A673 (cell line): ENCODE data around the gene YEATS2. TPM values are rescaled to one million over a fixed set of nuclear protein-coding genes. Genes with fewer than 3 reads are reported as not detected.

Experiments
- BruUV-seq: library from RNA; stranded (reverse); fragments of 400-500 nt; replicated peaks from 2 replicates; lab custom pipeline; 2021; lab: Mats Ljungman, UMichigan
- CTCF ChIA-PET: fragments of 300-600 bp; sonication (Branson Sonifier 250); formaldehyde crosslinking; loops from one replicate; lab custom pipeline; 2022; ENCODE audit warnings: antibody characterized with exemption; lab: Charles Lee
- POLR2A ChIA-PET: fragments of 300-600 bp; sonication (Branson Sonifier 250); formaldehyde crosslinking; loops from one replicate; lab custom pipeline; 2022; ENCODE audit warnings: antibody characterized with exemption; ENCODE audit not compliant: low non-redundant PET; lab: Charles Lee
- DNase-seq: peaks from one replicate; pipeline ENCODE4 v3.0.0-alpha.2; 2015; ENCODE audit warnings: low spot score
- H3K27ac ChIP-seq: fragments of 200-600 bp; sonication (generic); 2 replicates; pipeline ENCODE4 v1.5.1; 2016; ENCODE audit warnings: mixed run types, low read depth, mild to moderate bottlenecking, mixed read lengths, antibody characterized with exemption, low read length; ENCODE audit not compliant: poor library complexity, severe bottlenecking
- H3K27me3 ChIP-seq: fragments of 200-600 bp; sonication (generic); replicated peaks from 2 replicates; pipeline ENCODE4 v1.6.1; 2017; ENCODE audit warnings: mixed run types, low read depth, mild to moderate bottlenecking, mixed read lengths, antibody characterized with exemption, low read length; ENCODE audit not compliant: insufficient read depth, poor library complexity
- H3K36me3 ChIP-seq: fragments of 200-600 bp; sonication (generic); 2 replicates; pipeline ENCODE4 v1.6.1; 2016; ENCODE audit warnings: mixed run types, mild to moderate bottlenecking, mixed read lengths, antibody characterized with exemption, low read length; ENCODE audit not compliant: insufficient read depth, poor library complexity, severe bottlenecking
- H3K4me1 ChIP-seq: fragments of 200-600 bp; sonication (generic); 2 replicates; pipeline ENCODE4 v1.6.1; 2017; ENCODE audit warnings: mixed run types, mild to moderate bottlenecking, mixed read lengths, antibody characterized with exemption, low read length; ENCODE audit not compliant: insufficient read depth, poor library complexity, severe bottlenecking
- H3K4me3 ChIP-seq: fragments of 200-600 bp; sonication (generic); 2 replicates; pipeline ENCODE4 v1.5.1; 2016; ENCODE audit warnings: low read depth, mixed run types, mild to moderate bottlenecking, mixed read lengths, low read length; ENCODE audit not compliant: poor library complexity, severe bottlenecking
- H3K9me3 ChIP-seq: fragments of 200-600 bp; sonication (generic); 2 replicates; pipeline ENCODE4 v1.6.1; 2016; ENCODE audit warnings: mixed run types, low read depth, mild to moderate bottlenecking, mixed read lengths, antibody characterized with exemption, low read length; ENCODE audit not compliant: poor library complexity, severe bottlenecking
- EZH2 ChIP-seq: fragments of 200-600 bp; sonication (generic); IDR thresholded peaks from 2 replicates; pipeline ENCODE4 v1.6.1; 2017; ENCODE audit warnings: borderline replicate concordance, low read depth, mild to moderate bottlenecking, mixed read lengths, antibody characterized with exemption, low read length; ENCODE audit not compliant: poor library complexity, severe bottlenecking
- intact Hi-C: fragments of 100-400 bp; cut with micrococcal nuclease; formaldehyde crosslinking; loops from one replicate; pipeline ENCODE4 v1.10.0; 2022; ENCODE audit not compliant: unreplicated experiment
- total RNA-seq: library from RNA; stranded (reverse); gene quantifications from 2 replicates; pipeline ENCODE4 v1.2.3, GENCODE V29; 2021
- TF ChIP-seq, protein P1 (sequence below): fragments of 300-800, 200-600 bp; sonication (generic); conservative IDR thresholded peaks from 2 replicates; pipeline ENCODE4 v1.5.1; 2017; ENCODE audit warnings: low read depth, mild to moderate bottlenecking, antibody characterized with exemption, low read length, moderate library complexity, mixed read lengths

The YEATS2 gene
- total RNA-seq, 1 experiment from 2014 or later, result 40.7 TPM

DNA sequence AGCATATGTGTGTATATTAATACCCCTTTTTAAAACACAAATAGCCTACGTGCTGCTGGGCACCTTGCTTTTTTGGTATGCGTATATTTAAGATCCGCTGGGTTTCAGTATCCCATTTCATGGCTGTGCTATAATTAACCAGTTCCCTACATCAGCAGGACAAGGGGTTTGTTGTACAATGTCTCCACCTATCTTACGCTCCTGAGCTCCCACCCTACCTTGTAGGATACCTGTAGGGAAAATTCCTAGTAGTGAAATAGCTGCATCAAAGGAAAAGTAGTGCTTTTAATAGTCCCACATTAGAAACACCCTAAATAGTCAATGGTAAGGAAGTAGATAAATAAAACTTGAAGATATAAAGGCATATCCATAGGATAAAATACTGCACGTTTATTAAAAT lies 126.4 kb downstream of the YEATS2 start:
- TF ChIP-seq EZH2, result no peak
- TF ChIP-seq, protein P1, sequence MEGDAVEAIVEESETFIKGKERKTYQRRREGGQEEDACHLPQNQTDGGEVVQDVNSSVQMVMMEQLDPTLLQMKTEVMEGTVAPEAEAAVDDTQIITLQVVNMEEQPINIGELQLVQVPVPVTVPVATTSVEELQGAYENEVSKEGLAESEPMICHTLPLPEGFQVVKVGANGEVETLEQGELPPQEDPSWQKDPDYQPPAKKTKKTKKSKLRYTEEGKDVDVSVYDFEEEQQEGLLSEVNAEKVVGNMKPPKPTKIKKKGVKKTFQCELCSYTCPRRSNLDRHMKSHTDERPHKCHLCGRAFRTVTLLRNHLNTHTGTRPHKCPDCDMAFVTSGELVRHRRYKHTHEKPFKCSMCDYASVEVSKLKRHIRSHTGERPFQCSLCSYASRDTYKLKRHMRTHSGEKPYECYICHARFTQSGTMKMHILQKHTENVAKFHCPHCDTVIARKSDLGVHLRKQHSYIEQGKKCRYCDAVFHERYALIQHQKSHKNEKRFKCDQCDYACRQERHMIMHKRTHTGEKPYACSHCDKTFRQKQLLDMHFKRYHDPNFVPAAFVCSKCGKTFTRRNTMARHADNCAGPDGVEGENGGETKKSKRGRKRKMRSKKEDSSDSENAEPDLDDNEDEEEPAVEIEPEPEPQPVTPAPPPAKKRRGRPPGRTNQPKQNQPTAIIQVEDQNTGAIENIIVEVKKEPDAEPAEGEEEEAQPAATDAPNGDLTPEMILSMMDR, result 0 out of 2 replicates have a peak, but pooled peaks have one; percentile 18
- ChIA-PET CTCF (interaction anchor here (1.7 kb wide), 1 partner anchor 61 kb away, joined by 6 read pairs; the partner anchor contains the start of gene PARL), POLR2A (no interaction called here)
- intact Hi-C loops, result no loop called here
- H3K4me3 ChIP-seq, result peak overlapping the region; percentile 75
- H3K9me3 ChIP-seq, result no peaks in the 10 kb centered on the region
- H3K36me3 ChIP-seq, result no peaks in the 10 kb centered on the region
- H3K4me1 ChIP-seq, result no peaks in the 10 kb centered on the region
- H3K27ac ChIP-seq, result no peak overlapping the region
- no peaks in the 10 kb centered on the region for H3K27me3 ChIP-seq
- no peak for DNase-seq
- no TSS peak for BruUV-seq

DNA sequence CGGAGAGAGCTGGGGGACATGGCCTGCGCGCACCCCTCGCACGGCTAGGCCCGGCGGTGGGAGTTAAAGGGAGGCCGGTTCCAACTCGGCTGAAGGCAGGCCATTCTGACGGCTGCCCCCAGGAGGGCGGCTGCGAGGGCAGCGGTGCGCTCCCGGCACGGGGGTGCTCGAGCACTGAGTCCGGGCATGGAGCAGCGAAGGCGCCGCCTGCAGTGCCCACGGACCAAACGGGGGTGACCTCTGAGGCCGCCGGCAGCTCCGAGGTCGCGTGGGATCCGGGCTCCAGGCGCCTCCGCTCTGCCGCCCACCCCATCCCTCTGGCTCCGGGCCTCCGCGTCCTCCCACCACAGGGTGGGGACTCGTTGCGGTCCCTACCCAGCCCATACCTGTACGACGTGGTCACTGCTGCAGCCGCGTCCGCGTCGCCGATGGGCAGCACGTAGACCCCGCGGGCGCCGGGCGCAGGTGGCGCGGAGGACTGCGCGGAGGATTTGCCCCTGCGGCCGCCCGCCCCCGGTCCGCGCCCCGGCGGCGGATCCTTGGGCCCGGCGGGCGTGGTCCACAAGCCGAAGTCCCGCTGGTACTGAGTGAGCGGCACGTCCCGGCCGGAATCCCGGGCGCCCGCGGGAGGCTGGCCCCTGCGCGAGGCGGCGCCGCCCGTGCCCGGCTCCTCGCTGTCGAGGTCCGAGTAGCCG lies 127.3 kb downstream of the YEATS2 start:
- intact Hi-C loops, result no loop called here
- BruUV-seq, result no TSS peak
- no peak overlapping the region for H3K27ac ChIP-seq
- H3K36me3 ChIP-seq, result no peaks in the 10 kb centered on the region
- ChIA-PET POLR2A (no interaction called here), CTCF (interaction anchor here (1.7 kb wide), 1 partner anchor 60 kb away, joined by 6 read pairs; the partner anchor contains the start of gene PARL)
- no peaks in the 10 kb centered on the region for H3K4me1 ChIP-seq
- no peaks in the 10 kb centered on the region for H3K27me3 ChIP-seq
- DNase-seq, result peak; percentile 17
- H3K4me3 ChIP-seq, result peak overlapping the region; percentile 75
- no peaks in the 10 kb centered on the region for H3K9me3 ChIP-seq
- TF ChIP-seq, protein P1, result no peak
- TF ChIP-seq EZH2, result no peak

- DNase-seq, result peak; percentile 79
- no TSS peak for BruUV-seq
- Histone ChIP-seq H3K9me3 (no peaks in the 10 kb centered on the region), H3K4me3 (peak within 1 kb of the TSS; percentile 75), H3K36me3 (no peaks in the 10 kb centered on the region), H3K27me3 (no peaks in the 10 kb centered on the region), H3K4me1 (no peaks in the 10 kb centered on the region), H3K27ac (no peak within 1 kb of the TSS)
- ChIA-PET CTCF (interaction anchor here (0.6 to 1.7 kb wide), 2 partner anchors 19 to 59 kb away, joined by 4 to 6 read pairs; partner anchors contain the start of gene PARL), POLR2A (no interaction called here)
- TF ChIP-seq, protein P1, result peak; percentile 48
- no peak for TF ChIP-seq EZH2
- intact Hi-C loops, result no loop called here
Measured at GRCh38 chr3:183825456-183826161, 128.0 kb downstream of the YEATS2 start, which contains the start of gene MAP6D1. Gene MAP6D1 (minus strand): TSS chr3:183825577. CDS start chr3:183825547, 30 bp downstream.
